22Rv1 (cell line): ENCODE results near the gene GNG12.

Experiments used
- CTCF ChIP-seq: fragments of 450-650 bp; IDR thresholded peaks from 2 replicates; pipeline ENCODE4 v1.5.1; 2017; ENCODE audit warnings: mild to moderate bottlenecking
- ZFX ChIP-seq: fragments of 450-650 bp; IDR thresholded peaks from 2 replicates; pipeline ENCODE4 v1.6.1; 2017; ENCODE audit warnings: antibody characterized with exemption, borderline replicate concordance

- TF ChIP-seq CTCF, result no peak
- TF ChIP-seq ZFX, result no peak
Measured at GRCh38 chr1:67723126-67723525, 110.1 kb downstream of the GNG12 start.
